ENCODE data around the gene EPB41.

EPB41 gene

GRCh38 chr1:28886731-28887418, 27.5 kb upstream of the EPB41 start:
- TF ChIP-seq CTCF (conservative IDR thresholded peaks at IDR 0.05; ENCODE audit: low read depth, low read length), result no peak
- H3K4me3 ChIP-seq (ENCODE audit: low read depth, low read length), result peak overlapping the region; percentile 64
- peak; percentile 63 for DNase-seq (ENCODE audit: low read depth)

GRCh38 chr1:28887419-28887834, 26.9 kb upstream of the EPB41 start:
- peak overlapping the region; percentile 64 for H3K4me3 ChIP-seq (ENCODE audit: low read depth, low read length)
- no peak for TF ChIP-seq CTCF (conservative IDR thresholded peaks at IDR 0.05; ENCODE audit: low read depth, low read length)
- no peak for DNase-seq (ENCODE audit: low read depth)

GRCh38 chr1:28887835-28888682, 26.3 kb upstream of the EPB41 start:
- H3K4me3 ChIP-seq (ENCODE audit: low read depth, low read length), result peak overlapping the region; percentile 64
- peak; percentile 5 for DNase-seq (ENCODE audit: low read depth)
- TF ChIP-seq CTCF (conservative IDR thresholded peaks at IDR 0.05; ENCODE audit: low read depth, low read length), result no peak

- no peak for DNase-seq (ENCODE audit: low read depth)
- no peak overlapping the region for H3K4me3 ChIP-seq (ENCODE audit: low read depth, low read length)
- TF ChIP-seq CTCF (conservative IDR thresholded peaks at IDR 0.05; ENCODE audit: low read depth, low read length), result no peak
Measured at GRCh38 chr1:28888915-28889314, 25.5 kb upstream of the EPB41 start.

DNA sequence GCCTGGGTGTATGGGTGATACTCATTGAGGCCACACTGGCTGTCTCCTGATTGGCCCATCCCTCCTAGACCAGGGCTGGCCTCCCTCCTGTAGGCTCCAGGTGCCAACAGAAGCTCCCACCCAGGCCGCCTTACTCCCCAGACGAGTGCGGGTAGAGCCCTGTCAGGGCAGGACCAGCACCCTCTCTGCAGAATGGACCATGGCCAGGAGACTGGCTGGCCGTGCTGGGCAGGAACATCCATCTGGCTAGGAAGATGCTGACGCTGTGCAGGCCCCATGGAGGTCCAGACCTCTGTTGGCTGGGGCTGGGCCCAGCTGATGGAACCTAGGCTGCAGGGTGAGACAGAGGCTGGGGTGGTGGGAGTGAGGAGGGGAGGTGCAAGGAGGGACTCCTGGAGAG, 25.0 kb upstream of the EPB41 start:
- no peak overlapping the region for H3K4me3 ChIP-seq (ENCODE audit: low read depth, low read length)
- no peak for TF ChIP-seq CTCF (conservative IDR thresholded peaks at IDR 0.05; ENCODE audit: low read depth, low read length)
- no peak for DNase-seq (ENCODE audit: low read depth)

GRCh38 chr1:28890435-28890834, 23.9 kb upstream of the EPB41 start:
- DNase-seq (ENCODE audit: low read depth), result no peak
- no peak for TF ChIP-seq CTCF (conservative IDR thresholded peaks at IDR 0.05; ENCODE audit: low read depth, low read length)
- no peak overlapping the region for H3K4me3 ChIP-seq (ENCODE audit: low read depth, low read length)

All from choroid plexus epithelial cell (primary cell).